ENCODE results near the gene MAP4K3.

DNA sequence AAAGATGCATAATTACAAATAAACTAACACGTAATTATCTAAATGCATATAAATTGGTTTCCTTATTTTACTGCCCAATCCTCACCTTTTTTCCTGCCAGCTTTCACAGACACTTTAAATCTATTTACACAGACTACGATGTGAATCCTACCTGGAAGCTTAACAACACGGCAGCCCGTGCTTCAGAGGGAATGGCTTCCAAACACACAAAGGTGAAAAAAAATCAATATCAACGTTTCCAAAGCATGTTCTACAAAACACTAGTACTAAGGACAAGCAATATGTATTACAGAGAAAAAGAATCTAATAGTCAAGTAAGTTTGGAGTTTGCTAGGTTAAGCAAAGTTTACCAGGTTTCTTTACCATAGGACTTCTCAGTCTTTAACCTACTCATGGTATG lies 4.4 kb downstream of the MAP4K3 start:
- TF ChIP-seq EP300 (IDR thresholded peaks at IDR 0.05; ENCODE audit: borderline replicate concordance in 1 of 2, low read depth in 2 of 2, low read length in 2 of 2) (no peak), RAD21 (IDR thresholded peaks at IDR 0.05 in 1 of 2, conservative IDR thresholded peaks at IDR 0.05 in 1 of 2; ENCODE audit: low read depth in 2 of 2, low read length in 2 of 2) (no peak), MAFK (IDR thresholded peaks at IDR 0.05; ENCODE audit: low read depth, low read length) (no peak), TAF1 (IDR thresholded peaks at IDR 0.05; ENCODE audit: low read depth, low read length) (no peak), JUN (IDR thresholded peaks at IDR 0.05; ENCODE audit: low read depth, low read length) (no peak)
- TF ChIP-seq, protein P1, sequence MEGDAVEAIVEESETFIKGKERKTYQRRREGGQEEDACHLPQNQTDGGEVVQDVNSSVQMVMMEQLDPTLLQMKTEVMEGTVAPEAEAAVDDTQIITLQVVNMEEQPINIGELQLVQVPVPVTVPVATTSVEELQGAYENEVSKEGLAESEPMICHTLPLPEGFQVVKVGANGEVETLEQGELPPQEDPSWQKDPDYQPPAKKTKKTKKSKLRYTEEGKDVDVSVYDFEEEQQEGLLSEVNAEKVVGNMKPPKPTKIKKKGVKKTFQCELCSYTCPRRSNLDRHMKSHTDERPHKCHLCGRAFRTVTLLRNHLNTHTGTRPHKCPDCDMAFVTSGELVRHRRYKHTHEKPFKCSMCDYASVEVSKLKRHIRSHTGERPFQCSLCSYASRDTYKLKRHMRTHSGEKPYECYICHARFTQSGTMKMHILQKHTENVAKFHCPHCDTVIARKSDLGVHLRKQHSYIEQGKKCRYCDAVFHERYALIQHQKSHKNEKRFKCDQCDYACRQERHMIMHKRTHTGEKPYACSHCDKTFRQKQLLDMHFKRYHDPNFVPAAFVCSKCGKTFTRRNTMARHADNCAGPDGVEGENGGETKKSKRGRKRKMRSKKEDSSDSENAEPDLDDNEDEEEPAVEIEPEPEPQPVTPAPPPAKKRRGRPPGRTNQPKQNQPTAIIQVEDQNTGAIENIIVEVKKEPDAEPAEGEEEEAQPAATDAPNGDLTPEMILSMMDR (IDR thresholded peaks at IDR 0.05; ENCODE audit: control extremely low read depth in 1 of 3, insufficient read depth in 1 of 3, low read depth in 1 of 3, low read length in 3 of 3), result no peak
